IMR-90 (cell line): ENCODE measurements around the gene UVSSA. TPM values are rescaled to one million over a fixed set of nuclear protein-coding genes. Genes with fewer than 3 reads are reported as not detected.
A peak's percentile ranks its signal among the peaks of the same experiment; 100 is the strongest.

ENCODE experiments used
- ATAC-seq: fragments of 200-7000 bp; cut with Tn5 transposase; 2 replicates; pipeline ENCODE4 v1.9.1; 2020; ENCODE audit warnings: low read depth, mild to moderate bottlenecking, moderate library complexity
- BruUV-seq: library from RNA; stranded (reverse); fragments of 400-500 nt; replicated peaks from 2 replicates; lab custom pipeline; 2021; lab: Mats Ljungman, UMichigan
- CTCF ChIA-PET: fragments of 300-600 bp; formaldehyde crosslinking; extraction: SDS; loops from one replicate; lab custom pipeline; 2021; ENCODE audit warnings: antibody characterized with exemption; lab: Yijun Ruan, JAX
- POLR2A ChIA-PET: fragments of 300-600 bp; sonication (Branson Sonifier 250); formaldehyde crosslinking; loops from one replicate; lab custom pipeline; 2022; ENCODE audit warnings: antibody characterized with exemption; ENCODE audit not compliant: unreplicated experiment; lab: Charles Lee
- DNase-seq: peaks from one replicate; pipeline ENCODE4 v3.0.0; 2013
- H2AFZ ChIP-seq: replicated peaks from 2 replicates; pipeline ENCODE3; 2013; ENCODE audit warnings: low read length, mild to moderate bottlenecking; ENCODE audit not compliant: poor library complexity
- H2AK5ac ChIP-seq: 2 replicates; pipeline ENCODE4 v1.6.1; 2013; ENCODE audit warnings: low read depth, low read length, inconsistent platforms
- H2AK9ac ChIP-seq: replicated peaks from 2 replicates; pipeline ENCODE3; 2013; ENCODE audit warnings: mild to moderate bottlenecking, low read depth, low read length, moderate library complexity; ENCODE audit not compliant: poor library complexity
- H2BK120ac ChIP-seq: 2 replicates; pipeline ENCODE4 v1.6.1; 2013; ENCODE audit warnings: low read depth, low read length, inconsistent platforms
- H2BK15ac ChIP-seq: 3 replicates; pipeline ENCODE4 v1.6.1; 2013; ENCODE audit warnings: low read depth, low read length, inconsistent platforms
- H2BK20ac ChIP-seq: 2 replicates; pipeline ENCODE4 v1.6.1; 2013; ENCODE audit warnings: low read depth, mild to moderate bottlenecking, inconsistent platforms, low read length, moderate library complexity
- H2BK5ac ChIP-seq: 2 replicates; pipeline ENCODE4 v1.6.1; 2013; ENCODE audit warnings: mild to moderate bottlenecking, low read depth, low read length, inconsistent platforms; ENCODE audit not compliant: poor library complexity, severe bottlenecking
- H3K14ac ChIP-seq: replicated peaks from 2 replicates; pipeline ENCODE4 v1.6.1; 2013; ENCODE audit warnings: low read depth, low read length, inconsistent platforms
- H3K18ac ChIP-seq: 2 replicates; pipeline ENCODE4 v1.6.1; 2013; ENCODE audit warnings: low read depth, low read length, control low read depth
- H3K23ac ChIP-seq: 2 replicates; pipeline ENCODE4 v1.6.1; 2013; ENCODE audit warnings: low read depth, low read length, inconsistent platforms
- H3K27ac ChIP-seq: 2 replicates; pipeline ENCODE4 v1.5.1; 2013; ENCODE audit warnings: mild to moderate bottlenecking, control low read depth, low read length; ENCODE audit not compliant: insufficient read depth
- H3K27me3 ChIP-seq: 2 replicates; pipeline ENCODE4 v1.6.1; 2013; ENCODE audit warnings: low read length; ENCODE audit not compliant: control insufficient read depth, insufficient read depth
- H3K36me3 ChIP-seq: 2 replicates; pipeline ENCODE4 v1.6.1; 2013; ENCODE audit warnings: low read length, mixed read lengths; ENCODE audit not compliant: control insufficient read depth, insufficient read depth
- H3K4ac ChIP-seq: 2 replicates; pipeline ENCODE4 v1.6.1; 2013; ENCODE audit warnings: low read depth, low read length, inconsistent platforms
- H3K4me1 ChIP-seq: 2 replicates; pipeline ENCODE4 v1.6.1; 2013; ENCODE audit warnings: low read length, mixed read lengths; ENCODE audit not compliant: control insufficient read depth, insufficient read depth
- H3K4me2 ChIP-seq: 2 replicates; pipeline ENCODE4 v1.6.1; 2013; ENCODE audit warnings: low read depth, mild to moderate bottlenecking, control low read depth, low read length, moderate library complexity
- H3K4me3 ChIP-seq: 2 replicates; pipeline ENCODE4 v1.5.1; 2013; ENCODE audit warnings: low read depth, mild to moderate bottlenecking, control low read depth, low read length, moderate library complexity; ENCODE audit not compliant: insufficient read depth
- H3K56ac ChIP-seq: 2 replicates; pipeline ENCODE4 v1.6.1; 2013; ENCODE audit warnings: low read length, inconsistent platforms; ENCODE audit not compliant: insufficient read depth; ENCODE audit errors: extremely low read depth
- H3K79me1 ChIP-seq, 2 experiments: 2 replicates each; pipeline ENCODE4 v1.6.1; 2013; ENCODE audit warnings: low read length in 2 of 2, inconsistent platforms in 1 of 2, low read depth in 1 of 2
- H3K9ac ChIP-seq: 2 replicates; pipeline ENCODE4 v1.6.1; 2013; ENCODE audit warnings: low read depth, low read length, control low read depth
- H3K9me1 ChIP-seq: 2 replicates; pipeline ENCODE4 v1.6.1; 2013; ENCODE audit warnings: low read length, inconsistent platforms; ENCODE audit not compliant: insufficient read depth
- H3K9me3 ChIP-seq: 2 replicates; pipeline ENCODE4 v1.6.1; 2013; ENCODE audit warnings: low read length; ENCODE audit not compliant: control insufficient read depth, insufficient read depth
- H4K20me1 ChIP-seq: 2 replicates; pipeline ENCODE4 v1.6.1; 2013; ENCODE audit warnings: low read length, inconsistent platforms; ENCODE audit not compliant: insufficient read depth
- H4K5ac ChIP-seq: 2 replicates; pipeline ENCODE4 v1.6.1; 2013; ENCODE audit warnings: mild to moderate bottlenecking, low read depth, low read length, control low read depth
- H4K8ac ChIP-seq, 2 experiments: 2 replicates each; pipeline ENCODE4 v1.6.1; 2013; ENCODE audit warnings: low read depth in 2 of 2, low read length in 2 of 2, control low read depth in 1 of 2, inconsistent platforms in 1 of 2
- H4K91ac ChIP-seq: 2 replicates; pipeline ENCODE4 v1.6.1; 2013; ENCODE audit warnings: low read depth, low read length, inconsistent platforms; ENCODE audit not compliant: insufficient read depth
- CEBPB ChIP-seq: IDR thresholded peaks from 2 replicates; pipeline ENCODE4 v1.6.1; 2012; ENCODE audit warnings: low read depth, low read length, improper control_type of control experiment
- FOS ChIP-seq: fragments of 150-350 bp; IDR thresholded peaks from 2 replicates; pipeline ENCODE4 v1.6.1; 2016; ENCODE audit warnings: low read depth, low read length
- MAFK ChIP-seq: IDR thresholded peaks from 2 replicates; pipeline ENCODE4 v1.6.1; 2012; ENCODE audit warnings: low read depth, low read length, improper control_type of control experiment
- MAZ ChIP-seq: IDR thresholded peaks from 2 replicates; pipeline ENCODE4 v1.6.1; 2012; ENCODE audit warnings: low read depth, mild to moderate bottlenecking, low read length, improper control_type of control experiment, moderate library complexity, borderline replicate concordance
- MXI1 ChIP-seq: IDR thresholded peaks from 2 replicates; pipeline ENCODE4 v1.6.1; 2012; ENCODE audit warnings: low read depth, mild to moderate bottlenecking, low read length, moderate library complexity, borderline replicate concordance
- NFE2L2 ChIP-seq: fragments of 150-350 bp; IDR thresholded peaks from 2 replicates; pipeline ENCODE4 v1.6.1; 2016; ENCODE audit warnings: low read depth, mild to moderate bottlenecking, low read length
- POLR2A ChIP-seq: IDR thresholded peaks from 2 replicates; pipeline ENCODE4 v1.6.1; 2012; ENCODE audit warnings: mild to moderate bottlenecking, low read depth, low read length
- RAD21 ChIP-seq: IDR thresholded peaks from 2 replicates; pipeline ENCODE4 v1.6.1; 2012; ENCODE audit warnings: low read length, improper control_type of control experiment
- RCOR1 ChIP-seq: IDR thresholded peaks from 2 replicates; pipeline ENCODE4 v1.6.1; 2012; ENCODE audit warnings: mild to moderate bottlenecking, low read length, improper control_type of control experiment; ENCODE audit not compliant: insufficient replicate concordance
- RFX5 ChIP-seq: IDR thresholded peaks from 2 replicates; pipeline ENCODE4 v1.8.0; 2012; ENCODE audit warnings: low read depth, mild to moderate bottlenecking, low read length, moderate library complexity
- SMC3 ChIP-seq: fragments of 150-350 bp; IDR thresholded peaks from 2 replicates; pipeline ENCODE4 v1.6.1; 2016; ENCODE audit warnings: low read depth, mild to moderate bottlenecking, antibody characterized with exemption, low read length, moderate library complexity
- WGBS, 2 experiments: methylation state at CpG; one replicate each; pipeline versions ENCODE4 v1.1.5 to v1.1.7; 2013; ENCODE audit warnings: missing lambda C conversion rate in 2 of 2; ENCODE audit not compliant: insufficient read length in 1 of 2; ENCODE audit errors: extremely low coverage in 2 of 2; 5-methylcytosine and 5-hydroxymethylcytosine counted together
- dilution Hi-C: fragments of 300-500 bp; cut with HindIII; formaldehyde crosslinking; loops from one replicate; pipeline ENCODE4 v1.14.3; 2018; ENCODE audit warnings: low sequenced_read_pairs; ENCODE audit not compliant: unreplicated experiment
- in situ Hi-C: fragments of 300-500 bp; cut with MboI; formaldehyde crosslinking; loops from 3 replicates; pipeline ENCODE4 v1.14.3; 2019; ENCODE audit warnings: low sequenced_read_pairs, inconsistent platforms, mixed read lengths
- intact Hi-C: fragments of 100-400 bp; cut with micrococcal nuclease; formaldehyde crosslinking; loops from 2 replicates; pipeline ENCODE4 v1.10.0; 2022
- polyA plus RNA-seq, 3 experiments: library from polyadenylated mRNA; depleted of rRNA; stranded (reverse); fragments of >200 nt; gene quantifications; 2 replicates each; pipeline ENCODE4 v1.2.3, GENCODE V29; 2012; ENCODE audit warnings: low replicate concordance in 1 of 3
- total RNA-seq: library from RNA; depleted of rRNA; stranded (reverse); fragments of >200 nt; gene quantifications from 2 replicates; pipeline ENCODE4 v1.2.3, GENCODE V29; 2012
- TF ChIP-seq, protein P1 (sequence below): conservative IDR thresholded peaks from 2 replicates; pipeline ENCODE4 v1.5.1; 2012; ENCODE audit warnings: mild to moderate bottlenecking, low read depth, low read length, improper control_type of control experiment
- TF ChIP-seq, protein P2 (sequence below): fragments of 150-350 bp; IDR thresholded peaks from 2 replicates; pipeline ENCODE4 v1.6.1; 2017; ENCODE audit warnings: mild to moderate bottlenecking, antibody characterized with exemption, low read length, low read depth
- TF ChIP-seq, protein P3 (sequence below): fragments of 150-350 bp; IDR thresholded peaks from 2 replicates; pipeline ENCODE4 v1.6.1; 2016; ENCODE audit warnings: low read depth, mild to moderate bottlenecking, low read length, moderate library complexity, borderline replicate concordance

The UVSSA gene
- total and polyA plus RNA-seq, 2 of the 4 experiments (the other 2 are of a cell fraction) = 1.4 to 8.4 TPM

DNA sequence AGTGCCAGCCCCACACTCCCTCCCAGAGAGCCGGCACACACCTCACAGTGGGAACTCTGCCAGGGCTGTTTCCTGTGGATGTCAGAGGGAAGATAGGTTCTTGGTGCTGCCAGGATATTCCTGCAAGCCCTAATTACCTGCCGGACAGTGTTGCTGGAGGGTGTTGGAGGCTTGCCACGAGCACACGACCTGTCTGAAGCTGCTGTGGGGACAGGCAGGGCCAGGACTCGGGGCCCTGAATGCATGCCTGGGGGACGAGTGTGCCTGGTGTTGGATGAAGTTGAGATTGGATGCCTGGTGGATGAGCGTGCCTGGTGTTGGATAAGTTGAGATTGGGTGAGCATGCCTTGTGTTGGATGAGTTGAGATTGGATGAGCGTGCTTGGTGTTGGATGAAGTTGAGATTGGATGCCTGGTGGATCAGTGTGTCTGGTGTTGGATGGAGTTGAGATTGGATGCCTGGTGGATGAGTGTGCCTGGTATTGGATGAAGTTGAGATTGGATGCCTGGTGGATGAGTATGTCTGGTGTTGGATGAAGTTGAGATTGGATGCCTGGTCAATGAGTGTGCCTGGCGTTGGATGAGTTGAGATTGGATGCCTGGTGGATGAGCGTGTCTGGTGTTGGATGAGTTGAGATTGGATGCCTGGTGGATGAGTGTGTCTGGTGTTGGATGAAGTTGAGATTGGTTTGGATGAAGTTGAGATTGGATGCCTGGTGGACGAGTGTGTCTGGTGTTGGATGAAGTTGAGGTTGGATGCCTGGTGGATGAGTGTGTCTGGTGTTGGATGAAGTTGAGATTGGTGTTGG lies 23.2 kb upstream of the UVSSA start:
- ATAC-seq (peak; percentile 56), DNase-seq (peak; percentile 97)
- Histone ChIP-seq H3K4me2 (no peak overlapping the region), H3K56ac (no peak overlapping the region), H2BK120ac (peak overlapping the region; percentile 43; the same call in 1 of the 2 replicates), H3K18ac (no peak overlapping the region), H2AFZ (peak overlapping the region; percentile 41), H3K9ac (no peak overlapping the region), H2AK5ac (no peak overlapping the region; the same call in 1 of the 2 replicates), H4K8ac (peak overlapping the region in 1 of 2 experiments; percentile 65; a peak in 1 of 4 replicates), H3K14ac (peak overlapping the region; percentile 79; the same call in 1 of the 2 replicates), H3K23ac (no peak overlapping the region; the same call in 1 of the 2 replicates), H2BK20ac (peak overlapping the region; percentile 29; the same call in 1 of the 2 replicates), H3K4me3 (no peak overlapping the region), H2BK15ac (no peak overlapping the region), H3K4ac (peak overlapping the region; percentile 64), H3K9me3 (peaks cover 6% of the 10 kb centered on the region), H2AK9ac (peak overlapping the region; percentile 88), H4K5ac (no peak overlapping the region), H3K27ac (peak overlapping the region; percentile 36), H3K9me1 (no peaks in the 10 kb centered on the region), H4K91ac (no peak overlapping the region), H2BK5ac (peak overlapping the region; percentile 83), H3K36me3 (peaks cover 58% of the 10 kb centered on the region), H3K4me1 (no peaks in the 10 kb centered on the region), H3K79me1 (peaks cover 21 to 52% of the 10 kb centered on the region in 2 experiments), H4K20me1 (peaks cover 23% of the 10 kb centered on the region), H3K27me3 (no peaks in the 10 kb centered on the region)
- ChIA-PET POLR2A (no interaction called here), CTCF (no interaction called here)
- no TSS peak for BruUV-seq
- intact Hi-C loops (no loop called here), dilution Hi-C loops (no loop called here), in situ Hi-C loops (no loop called here)
- WGBS, 2 experiments = 79% methylated on average over 7 of the region's 11 CpGs; no CpG with 5 or more reads in 1 of the 2 experiments
- no peak for TF ChIP-seq POLR2A
- peak; percentile 73 for TF ChIP-seq FOS
- no peak for TF ChIP-seq MXI1
- no peak for TF ChIP-seq RAD21
- TF ChIP-seq RFX5 = no peak
- TF ChIP-seq, protein P1, sequence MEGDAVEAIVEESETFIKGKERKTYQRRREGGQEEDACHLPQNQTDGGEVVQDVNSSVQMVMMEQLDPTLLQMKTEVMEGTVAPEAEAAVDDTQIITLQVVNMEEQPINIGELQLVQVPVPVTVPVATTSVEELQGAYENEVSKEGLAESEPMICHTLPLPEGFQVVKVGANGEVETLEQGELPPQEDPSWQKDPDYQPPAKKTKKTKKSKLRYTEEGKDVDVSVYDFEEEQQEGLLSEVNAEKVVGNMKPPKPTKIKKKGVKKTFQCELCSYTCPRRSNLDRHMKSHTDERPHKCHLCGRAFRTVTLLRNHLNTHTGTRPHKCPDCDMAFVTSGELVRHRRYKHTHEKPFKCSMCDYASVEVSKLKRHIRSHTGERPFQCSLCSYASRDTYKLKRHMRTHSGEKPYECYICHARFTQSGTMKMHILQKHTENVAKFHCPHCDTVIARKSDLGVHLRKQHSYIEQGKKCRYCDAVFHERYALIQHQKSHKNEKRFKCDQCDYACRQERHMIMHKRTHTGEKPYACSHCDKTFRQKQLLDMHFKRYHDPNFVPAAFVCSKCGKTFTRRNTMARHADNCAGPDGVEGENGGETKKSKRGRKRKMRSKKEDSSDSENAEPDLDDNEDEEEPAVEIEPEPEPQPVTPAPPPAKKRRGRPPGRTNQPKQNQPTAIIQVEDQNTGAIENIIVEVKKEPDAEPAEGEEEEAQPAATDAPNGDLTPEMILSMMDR = no peak
- TF ChIP-seq NFE2L2 = no peak
- peak; percentile 25 for TF ChIP-seq RCOR1
- TF ChIP-seq MAZ = no peak
- TF ChIP-seq, protein P2, sequence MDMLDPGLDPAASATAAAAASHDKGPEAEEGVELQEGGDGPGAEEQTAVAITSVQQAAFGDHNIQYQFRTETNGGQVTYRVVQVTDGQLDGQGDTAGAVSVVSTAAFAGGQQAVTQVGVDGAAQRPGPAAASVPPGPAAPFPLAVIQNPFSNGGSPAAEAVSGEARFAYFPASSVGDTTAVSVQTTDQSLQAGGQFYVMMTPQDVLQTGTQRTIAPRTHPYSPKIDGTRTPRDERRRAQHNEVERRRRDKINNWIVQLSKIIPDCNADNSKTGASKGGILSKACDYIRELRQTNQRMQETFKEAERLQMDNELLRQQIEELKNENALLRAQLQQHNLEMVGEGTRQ = no peak
- TF ChIP-seq CEBPB = no peak
- no peak for TF ChIP-seq SMC3
- no peak for TF ChIP-seq MAFK
- TF ChIP-seq, protein P3, sequence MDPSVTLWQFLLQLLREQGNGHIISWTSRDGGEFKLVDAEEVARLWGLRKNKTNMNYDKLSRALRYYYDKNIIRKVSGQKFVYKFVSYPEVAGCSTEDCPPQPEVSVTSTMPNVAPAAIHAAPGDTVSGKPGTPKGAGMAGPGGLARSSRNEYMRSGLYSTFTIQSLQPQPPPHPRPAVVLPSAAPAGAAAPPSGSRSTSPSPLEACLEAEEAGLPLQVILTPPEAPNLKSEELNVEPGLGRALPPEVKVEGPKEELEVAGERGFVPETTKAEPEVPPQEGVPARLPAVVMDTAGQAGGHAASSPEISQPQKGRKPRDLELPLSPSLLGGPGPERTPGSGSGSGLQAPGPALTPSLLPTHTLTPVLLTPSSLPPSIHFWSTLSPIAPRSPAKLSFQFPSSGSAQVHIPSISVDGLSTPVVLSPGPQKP = no peak
